C4-2B (cell line): ENCODE results near the gene DYRK2.

Source experiments
- CTCF ChIP-seq: fragments of 450-650 bp; conservative IDR thresholded peaks from 2 replicates; pipeline ENCODE4 v1.5.1; 2017; ENCODE audit warnings: mild to moderate bottlenecking
- ZFX ChIP-seq: fragments of 450-650 bp; IDR thresholded peaks from 2 replicates; pipeline ENCODE4 v1.6.1; 2017

DNA sequence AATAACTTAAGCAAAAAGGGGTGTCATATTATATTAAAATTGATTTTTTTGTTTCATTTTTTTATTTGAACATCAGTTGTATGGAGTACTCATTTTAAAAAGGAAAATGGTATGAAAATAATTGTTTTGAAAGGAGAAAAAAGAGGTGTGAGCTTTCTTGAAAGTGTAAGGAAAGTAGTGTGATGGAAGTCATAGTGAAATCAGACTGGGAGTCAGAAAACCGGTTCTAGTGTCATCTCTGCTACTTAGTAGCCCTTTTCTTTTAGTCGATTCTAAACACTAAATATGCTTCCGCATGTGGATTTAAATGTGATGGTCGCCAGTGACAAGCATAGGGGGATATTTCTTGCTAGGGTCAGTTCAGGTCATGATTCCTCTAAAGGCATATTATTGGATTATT, 1.8 kb upstream of the DYRK2 start:
- TF ChIP-seq CTCF (no peak), ZFX (no peak)
